ENCODE measurements around the gene PSORS1C1.

DNA sequence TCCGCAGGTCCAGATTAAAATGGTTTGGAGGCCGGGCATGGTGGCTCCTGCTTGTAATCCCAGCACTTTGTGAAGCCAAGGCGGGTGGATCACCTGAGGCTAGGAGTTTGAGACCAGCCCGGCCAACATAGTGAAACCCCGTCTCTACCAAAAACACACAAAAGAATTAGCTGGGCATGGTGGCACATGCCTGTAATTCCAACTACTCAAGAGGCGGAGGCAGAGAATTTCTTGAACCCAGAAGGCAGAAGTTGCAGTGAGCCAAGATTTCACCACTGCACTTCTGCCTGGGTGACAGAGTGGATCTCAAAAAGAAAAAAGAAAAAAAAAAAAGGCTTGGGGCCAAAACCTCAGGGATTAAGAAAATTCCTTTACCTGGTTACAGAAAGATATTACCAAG lies 32.7 kb upstream of the PSORS1C1 start:
- TF ChIP-seq CTCF (IDR thresholded peaks at IDR 0.05) (no peak), POLR2A (IDR thresholded peaks at IDR 0.05) (no peak)
